Panc1 (cell line): ENCODE data around the gene GSK3B. TPM values are rescaled to one million over a fixed set of nuclear protein-coding genes. Genes with fewer than 3 reads are reported as not detected.

Source experiments
- ATAC-seq: fragments of 200-7000 bp; cut with Tn5 transposase; 2 replicates; pipeline ENCODE4 v1.9.1; 2020; ENCODE audit warnings: mild to moderate bottlenecking, moderate library complexity
- BruUV-seq: library from RNA; stranded (reverse); fragments of 400-500 nt; replicated peaks from 2 replicates; lab custom pipeline; 2021; lab: Mats Ljungman, UMichigan
- CTCF ChIA-PET: fragments of 300-600 bp; sonication (Branson Sonifier 250); formaldehyde crosslinking; loops from one replicate; lab custom pipeline; 2022; ENCODE audit warnings: antibody characterized with exemption; lab: Charles Lee
- POLR2A ChIA-PET: fragments of 300-600 bp; sonication (Branson Sonifier 250); formaldehyde crosslinking; loops from one replicate; lab custom pipeline; 2022; ENCODE audit warnings: antibody characterized with exemption; lab: Charles Lee
- DNase-seq: peaks from one replicate; pipeline ENCODE4 v3.0.0-alpha.2; 2010; ENCODE audit warnings: low read depth, low spot score
- H3K27ac ChIP-seq: 2 replicates; pipeline ENCODE4 v1.5.1; 2011; ENCODE audit warnings: mild to moderate bottlenecking, low read length, inconsistent platforms
- H3K27me3 ChIP-seq: fragments of 200-500 bp; sonication (Bioruptor generic); 2 replicates; pipeline ENCODE4 v1.6.0; 2014; ENCODE audit warnings: low read length, inconsistent platforms; ENCODE audit not compliant: control insufficient read depth, insufficient read depth
- H3K36me3 ChIP-seq: fragments of 200-500 bp; sonication (Bioruptor generic); 2 replicates; pipeline ENCODE4 v1.5.1; 2014; ENCODE audit warnings: inconsistent platforms, mild to moderate bottlenecking, low read length, moderate library complexity; ENCODE audit not compliant: control insufficient read depth, insufficient read depth
- H3K4me1 ChIP-seq: 2 replicates; pipeline ENCODE4 v1.5.1; 2011; ENCODE audit warnings: inconsistent platforms, mild to moderate bottlenecking, low read length, moderate library complexity; ENCODE audit not compliant: control insufficient read depth, insufficient read depth
- H3K4me3 ChIP-seq, 2 experiments: 2 replicates each; pipeline ENCODE4 v1.5.1; 2011 to 2012; ENCODE audit warnings: low read depth in 2 of 2, low read length in 2 of 2, mild to moderate bottlenecking in 2 of 2, inconsistent platforms in 1 of 2, moderate library complexity in 1 of 2
- H3K9me3 ChIP-seq: fragments of 200-500 bp; sonication (Bioruptor generic); 2 replicates; pipeline ENCODE4 v1.5.1; 2014; ENCODE audit warnings: low read depth, mild to moderate bottlenecking, inconsistent platforms, low read length, moderate library complexity; ENCODE audit not compliant: control insufficient read depth, insufficient read depth
- POLR2AphosphoS5 ChIP-seq: IDR thresholded peaks from 2 replicates; pipeline ENCODE4 v1.6.1; 2012; ENCODE audit warnings: mild to moderate bottlenecking, low read depth, low read length, moderate library complexity
- SIN3A ChIP-seq: IDR thresholded peaks from 2 replicates; pipeline ENCODE4 v1.6.1; 2012; ENCODE audit warnings: low read depth, mild to moderate bottlenecking, low read length, moderate library complexity, borderline replicate concordance; ENCODE audit not compliant: insufficient read depth
- TCF7L2 ChIP-seq: IDR thresholded peaks from 2 replicates; pipeline ENCODE4 v1.6.1; 2011; ENCODE audit warnings: mild to moderate bottlenecking, low read depth, low read length, inconsistent platforms
- in situ Hi-C: cut with HindIII; loops from 2 replicates; pipeline ENCODE4 v1.10.0; 2016; ENCODE audit warnings: low sequenced_read_pairs, low pct_unique_long_range_greater_than_20kb
- intact Hi-C: fragments of 100-400 bp; cut with micrococcal nuclease; formaldehyde crosslinking; loops from one replicate; pipeline ENCODE4 v1.10.0; 2022; ENCODE audit not compliant: unreplicated experiment
- total RNA-seq: library from RNA; stranded (reverse); gene quantifications from one replicate; pipeline ENCODE4 v1.2.1, GENCODE V29; 2021; ENCODE audit not compliant: unreplicated experiment
- TF ChIP-seq, protein P1 (sequence below), 2 experiments: IDR thresholded peaks; 2 replicates each; pipeline ENCODE4 v1.6.1; 2011 to 2012; ENCODE audit warnings: low read depth in 2 of 2, control low read depth in 1 of 2, low read length in 1 of 2, mild to moderate bottlenecking in 1 of 2, moderate library complexity in 1 of 2; ENCODE audit not compliant: insufficient read depth in 1 of 2
- TF ChIP-seq, protein P2 (sequence below): fragments of 450-650 bp; IDR thresholded peaks from 2 replicates; pipeline ENCODE4 v1.5.1; 2017; ENCODE audit warnings: mild to moderate bottlenecking

Gene GSK3B
- total RNA-seq, 1 experiment from 2014 or later = 35.3 TPM

DNA sequence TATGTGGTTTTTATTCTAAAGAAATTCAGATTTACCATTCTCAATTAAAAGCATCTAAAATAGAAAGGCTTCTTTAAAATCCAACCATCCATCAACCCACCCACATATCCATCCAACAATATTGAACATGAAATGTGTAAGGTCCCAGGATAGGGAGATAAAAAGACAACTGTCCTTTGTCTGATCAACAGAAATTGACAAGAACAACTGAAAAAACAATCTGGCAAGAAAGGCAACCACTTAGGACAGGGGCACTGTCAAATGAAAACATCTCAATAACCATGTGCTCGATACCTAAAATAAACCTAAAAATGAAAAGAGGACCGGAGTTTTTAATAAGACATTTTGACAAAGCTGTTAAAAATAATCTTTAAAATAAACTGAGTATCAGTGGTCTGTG, 245.1 kb downstream of the GSK3B start:
- DNase-seq = no peak
- CTCF ChIA-PET = no interaction called here
- in situ Hi-C loops (no loop called here), intact Hi-C loops (no loop called here)
- H3K9me3 ChIP-seq = no peaks in the 10 kb centered on the region
- no peak for ATAC-seq
- POLR2A ChIA-PET = no interaction called here
- no TSS peak for BruUV-seq
- no peak overlapping the region for H3K4me3 ChIP-seq
- H3K27me3 ChIP-seq = no peaks in the 10 kb centered on the region
- no peaks in the 10 kb centered on the region for H3K36me3 ChIP-seq
- H3K27ac ChIP-seq = no peak overlapping the region
- TF ChIP-seq TCF7L2 (no peak), SIN3A (no peak), POLR2AphosphoS5 (no peak)
- TF ChIP-seq, protein P1, sequence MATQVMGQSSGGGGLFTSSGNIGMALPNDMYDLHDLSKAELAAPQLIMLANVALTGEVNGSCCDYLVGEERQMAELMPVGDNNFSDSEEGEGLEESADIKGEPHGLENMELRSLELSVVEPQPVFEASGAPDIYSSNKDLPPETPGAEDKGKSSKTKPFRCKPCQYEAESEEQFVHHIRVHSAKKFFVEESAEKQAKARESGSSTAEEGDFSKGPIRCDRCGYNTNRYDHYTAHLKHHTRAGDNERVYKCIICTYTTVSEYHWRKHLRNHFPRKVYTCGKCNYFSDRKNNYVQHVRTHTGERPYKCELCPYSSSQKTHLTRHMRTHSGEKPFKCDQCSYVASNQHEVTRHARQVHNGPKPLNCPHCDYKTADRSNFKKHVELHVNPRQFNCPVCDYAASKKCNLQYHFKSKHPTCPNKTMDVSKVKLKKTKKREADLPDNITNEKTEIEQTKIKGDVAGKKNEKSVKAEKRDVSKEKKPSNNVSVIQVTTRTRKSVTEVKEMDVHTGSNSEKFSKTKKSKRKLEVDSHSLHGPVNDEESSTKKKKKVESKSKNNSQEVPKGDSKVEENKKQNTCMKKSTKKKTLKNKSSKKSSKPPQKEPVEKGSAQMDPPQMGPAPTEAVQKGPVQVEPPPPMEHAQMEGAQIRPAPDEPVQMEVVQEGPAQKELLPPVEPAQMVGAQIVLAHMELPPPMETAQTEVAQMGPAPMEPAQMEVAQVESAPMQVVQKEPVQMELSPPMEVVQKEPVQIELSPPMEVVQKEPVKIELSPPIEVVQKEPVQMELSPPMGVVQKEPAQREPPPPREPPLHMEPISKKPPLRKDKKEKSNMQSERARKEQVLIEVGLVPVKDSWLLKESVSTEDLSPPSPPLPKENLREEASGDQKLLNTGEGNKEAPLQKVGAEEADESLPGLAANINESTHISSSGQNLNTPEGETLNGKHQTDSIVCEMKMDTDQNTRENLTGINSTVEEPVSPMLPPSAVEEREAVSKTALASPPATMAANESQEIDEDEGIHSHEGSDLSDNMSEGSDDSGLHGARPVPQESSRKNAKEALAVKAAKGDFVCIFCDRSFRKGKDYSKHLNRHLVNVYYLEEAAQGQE (IDR thresholded peaks at IDR 0.05; ENCODE audit: insufficient read depth in 1 of 2, low read depth in 2 of 2, low read length in 1 of 2) = no peak
- TF ChIP-seq, protein P2, sequence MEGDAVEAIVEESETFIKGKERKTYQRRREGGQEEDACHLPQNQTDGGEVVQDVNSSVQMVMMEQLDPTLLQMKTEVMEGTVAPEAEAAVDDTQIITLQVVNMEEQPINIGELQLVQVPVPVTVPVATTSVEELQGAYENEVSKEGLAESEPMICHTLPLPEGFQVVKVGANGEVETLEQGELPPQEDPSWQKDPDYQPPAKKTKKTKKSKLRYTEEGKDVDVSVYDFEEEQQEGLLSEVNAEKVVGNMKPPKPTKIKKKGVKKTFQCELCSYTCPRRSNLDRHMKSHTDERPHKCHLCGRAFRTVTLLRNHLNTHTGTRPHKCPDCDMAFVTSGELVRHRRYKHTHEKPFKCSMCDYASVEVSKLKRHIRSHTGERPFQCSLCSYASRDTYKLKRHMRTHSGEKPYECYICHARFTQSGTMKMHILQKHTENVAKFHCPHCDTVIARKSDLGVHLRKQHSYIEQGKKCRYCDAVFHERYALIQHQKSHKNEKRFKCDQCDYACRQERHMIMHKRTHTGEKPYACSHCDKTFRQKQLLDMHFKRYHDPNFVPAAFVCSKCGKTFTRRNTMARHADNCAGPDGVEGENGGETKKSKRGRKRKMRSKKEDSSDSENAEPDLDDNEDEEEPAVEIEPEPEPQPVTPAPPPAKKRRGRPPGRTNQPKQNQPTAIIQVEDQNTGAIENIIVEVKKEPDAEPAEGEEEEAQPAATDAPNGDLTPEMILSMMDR = no peak
- H3K4me1 ChIP-seq = no peaks in the 10 kb centered on the region

DNA sequence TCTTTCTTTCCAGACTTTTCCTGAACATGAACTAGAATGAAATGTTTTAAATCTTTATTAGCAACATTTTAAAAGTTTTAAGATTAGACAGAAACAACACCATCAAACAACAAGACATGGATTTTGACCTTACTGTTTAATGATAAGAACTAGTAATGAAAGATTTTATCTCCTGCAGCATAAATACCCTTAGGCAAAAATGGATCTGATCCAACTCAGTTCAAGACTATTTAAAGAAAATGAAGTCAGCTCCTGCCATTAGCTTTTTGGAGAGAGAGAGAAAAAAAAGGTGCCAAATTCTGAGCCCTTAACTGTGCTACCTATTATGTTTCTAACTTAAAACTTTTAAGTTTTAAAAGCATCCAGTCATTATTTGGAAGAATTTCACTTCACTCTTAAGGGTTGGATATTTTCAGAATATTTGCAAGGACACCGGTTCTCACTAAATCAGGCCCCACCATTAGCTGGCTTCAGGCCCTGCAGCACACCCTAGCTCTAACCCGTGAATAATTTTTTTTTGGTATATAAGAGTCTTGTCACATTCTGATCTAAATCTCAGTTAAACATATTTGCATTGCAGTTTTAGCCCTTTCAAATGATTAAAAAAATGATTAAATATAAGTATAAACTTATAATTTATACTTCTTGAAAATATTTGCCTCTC, 252.3 kb downstream of the GSK3B start:
- BruUV-seq = no TSS peak

More for the DNA sequence above, 252.3 kb downstream of the GSK3B start:
- no peaks in the 10 kb centered on the region; the same call in 1 of the 2 replicates for H3K36me3 ChIP-seq
- no peak for ATAC-seq
- no peak overlapping the region for H3K27ac ChIP-seq
- no peaks in the 10 kb centered on the region for H3K9me3 ChIP-seq
- ChIA-PET POLR2A (no interaction called here), CTCF (no interaction called here)
- no peaks in the 10 kb centered on the region for H3K4me1 ChIP-seq
- no peaks in the 10 kb centered on the region for H3K27me3 ChIP-seq
- in situ Hi-C loops (no loop called here), intact Hi-C loops (no loop called here)
- DNase-seq = no peak
- TF ChIP-seq, protein P2 = no peak
- TF ChIP-seq POLR2AphosphoS5 (no peak), SIN3A (no peak), TCF7L2 (no peak)
- TF ChIP-seq, protein P1 (IDR thresholded peaks at IDR 0.05; ENCODE audit: insufficient read depth in 1 of 2, low read depth in 2 of 2, low read length in 1 of 2) = no peak
- no peak overlapping the region for H3K4me3 ChIP-seq
